ENCODE measurements around the gene TSPYL1.

- TF ChIP-seq CTCF (conservative IDR thresholded peaks at IDR 0.05; ENCODE audit: low read length) (no peak), EZH2phosphoT487 (IDR thresholded peaks at IDR 0.05; ENCODE audit: borderline replicate concordance) (no peak)
Measured at GRCh38 chr6:116253188-116253504, 26.6 kb downstream of the TSPYL1 start.

All from Loucy (cell line).